Osteoblast (primary cell): ENCODE data around the gene PTPRN2. TPM values are rescaled to one million over a fixed set of nuclear protein-coding genes. Genes with fewer than 3 reads are reported as not detected.
"Not testable (repeated sequence)": the region's sequence is repeated elsewhere in the genome, so short reads cannot be mapped to it uniquely, and the experiment has no call there.

Source experiments
- DNase-seq: peaks from one replicate; pipeline ENCODE4 v3.0.0; 2011; ENCODE audit warnings: low spot score, mixed read lengths; ENCODE audit not compliant: insufficient read length; ENCODE audit errors: missing footprints
- H2AFZ ChIP-seq: 2 replicates; pipeline ENCODE4 v1.6.0; 2011; ENCODE audit warnings: mild to moderate bottlenecking, low read length
- H3K27ac ChIP-seq: 2 replicates; pipeline ENCODE4 v1.5.1; 2011; ENCODE audit warnings: mild to moderate bottlenecking, low read depth, low read length, moderate library complexity
- H3K27me3 ChIP-seq: 2 replicates; pipeline ENCODE4 v1.6.0; 2012; ENCODE audit warnings: mild to moderate bottlenecking, control low read depth, inconsistent platforms, low read length, moderate library complexity; ENCODE audit not compliant: insufficient read depth
- H3K36me3 ChIP-seq: 2 replicates; pipeline ENCODE4 v1.5.1; 2011; ENCODE audit warnings: mild to moderate bottlenecking, low read length, control low read depth, moderate library complexity; ENCODE audit not compliant: insufficient read depth
- H3K4me1 ChIP-seq: 2 replicates; pipeline ENCODE4 v1.5.1; 2011; ENCODE audit warnings: mild to moderate bottlenecking, low read length, control low read depth, moderate library complexity; ENCODE audit not compliant: insufficient read depth
- H3K4me2 ChIP-seq: 2 replicates; pipeline ENCODE4 v1.6.0; 2011; ENCODE audit warnings: mild to moderate bottlenecking, low read length; ENCODE audit not compliant: insufficient read depth
- H3K4me3 ChIP-seq: fragments of 200-600 bp; sonication (generic); 3 replicates; pipeline ENCODE4 v1.5.1; 2012; ENCODE audit warnings: mild to moderate bottlenecking, low read length, inconsistent platforms; ENCODE audit not compliant: insufficient read depth
- H3K79me2 ChIP-seq: 2 replicates; pipeline ENCODE4 v1.6.0; 2012; ENCODE audit warnings: mild to moderate bottlenecking, low read length, control low read depth, inconsistent platforms; ENCODE audit not compliant: insufficient read depth
- H3K9me3 ChIP-seq: 2 replicates; pipeline ENCODE4 v1.5.1; 2011; ENCODE audit warnings: low read depth, low read length, control low read depth
- H4K20me1 ChIP-seq: 2 replicates; pipeline ENCODE4 v1.6.0; 2012; ENCODE audit warnings: mild to moderate bottlenecking, low read length, control low read depth; ENCODE audit not compliant: insufficient read depth
- total RNA-seq: library from RNA; depleted of rRNA; stranded (reverse); fragments of >200 nt; gene quantifications from 2 replicates; pipeline ENCODE4 v1.2.3, GENCODE V29; 2012
- TF ChIP-seq, protein P1 (sequence below): IDR thresholded peaks from 2 replicates; pipeline ENCODE4 v1.5.1; 2011; ENCODE audit warnings: mild to moderate bottlenecking, low read depth, low read length, moderate library complexity; ENCODE audit errors: extremely low read depth

The PTPRN2 gene
- total RNA-seq, 1 donor = 0.36 TPM

DNA sequence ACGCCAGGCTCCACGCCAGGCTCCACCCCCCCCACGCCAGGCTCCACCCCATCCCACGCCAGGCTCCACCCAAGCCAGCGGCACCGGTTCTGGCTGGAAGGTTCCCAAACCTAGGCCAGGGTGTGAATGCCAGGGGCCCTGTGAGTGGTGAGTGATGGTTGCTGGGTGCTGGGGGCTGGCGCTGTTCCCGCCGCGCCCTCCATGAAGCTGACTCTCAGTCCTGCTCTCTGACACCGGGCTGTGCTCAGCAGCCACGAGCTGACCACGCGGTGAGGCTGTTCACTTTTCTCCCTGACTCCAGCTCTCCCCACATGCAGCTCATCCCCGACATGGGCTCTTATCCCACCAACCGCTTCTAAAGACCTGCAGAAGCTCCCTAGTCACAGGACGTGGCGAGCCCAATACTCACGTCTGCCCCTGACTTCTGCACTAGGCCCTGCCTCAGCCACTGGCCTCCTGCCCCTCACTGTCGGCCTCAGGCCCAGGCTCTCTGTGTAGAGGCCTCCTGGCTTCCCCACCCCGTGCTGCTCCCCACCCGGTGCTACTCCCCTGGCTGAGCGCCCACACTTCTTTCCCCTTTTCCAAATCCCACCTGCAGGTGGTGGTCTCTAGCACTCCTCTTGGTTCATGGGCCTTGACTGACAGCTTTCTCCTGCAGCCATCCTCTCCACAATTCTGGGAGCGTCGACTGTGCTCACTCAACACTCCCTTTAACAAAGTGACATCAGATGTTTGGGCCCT, 603.0 kb downstream of the PTPRN2 start:
- TF ChIP-seq, protein P1, sequence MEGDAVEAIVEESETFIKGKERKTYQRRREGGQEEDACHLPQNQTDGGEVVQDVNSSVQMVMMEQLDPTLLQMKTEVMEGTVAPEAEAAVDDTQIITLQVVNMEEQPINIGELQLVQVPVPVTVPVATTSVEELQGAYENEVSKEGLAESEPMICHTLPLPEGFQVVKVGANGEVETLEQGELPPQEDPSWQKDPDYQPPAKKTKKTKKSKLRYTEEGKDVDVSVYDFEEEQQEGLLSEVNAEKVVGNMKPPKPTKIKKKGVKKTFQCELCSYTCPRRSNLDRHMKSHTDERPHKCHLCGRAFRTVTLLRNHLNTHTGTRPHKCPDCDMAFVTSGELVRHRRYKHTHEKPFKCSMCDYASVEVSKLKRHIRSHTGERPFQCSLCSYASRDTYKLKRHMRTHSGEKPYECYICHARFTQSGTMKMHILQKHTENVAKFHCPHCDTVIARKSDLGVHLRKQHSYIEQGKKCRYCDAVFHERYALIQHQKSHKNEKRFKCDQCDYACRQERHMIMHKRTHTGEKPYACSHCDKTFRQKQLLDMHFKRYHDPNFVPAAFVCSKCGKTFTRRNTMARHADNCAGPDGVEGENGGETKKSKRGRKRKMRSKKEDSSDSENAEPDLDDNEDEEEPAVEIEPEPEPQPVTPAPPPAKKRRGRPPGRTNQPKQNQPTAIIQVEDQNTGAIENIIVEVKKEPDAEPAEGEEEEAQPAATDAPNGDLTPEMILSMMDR = no peak
- Histone ChIP-seq H2AFZ (no peak overlapping the region), H3K79me2 (no peaks in the 10 kb centered on the region), H4K20me1 (no peaks in the 10 kb centered on the region), H3K4me2 (no peak overlapping the region), H3K27me3 (no peaks in the 10 kb centered on the region), H3K4me3 (no peak overlapping the region), H3K4me1 (no peaks in the 10 kb centered on the region), H3K9me3 (no peaks in the 10 kb centered on the region), H3K27ac (no peak overlapping the region), H3K36me3 (no peaks in the 10 kb centered on the region)
- peak; percentile 59 for DNase-seq

DNA sequence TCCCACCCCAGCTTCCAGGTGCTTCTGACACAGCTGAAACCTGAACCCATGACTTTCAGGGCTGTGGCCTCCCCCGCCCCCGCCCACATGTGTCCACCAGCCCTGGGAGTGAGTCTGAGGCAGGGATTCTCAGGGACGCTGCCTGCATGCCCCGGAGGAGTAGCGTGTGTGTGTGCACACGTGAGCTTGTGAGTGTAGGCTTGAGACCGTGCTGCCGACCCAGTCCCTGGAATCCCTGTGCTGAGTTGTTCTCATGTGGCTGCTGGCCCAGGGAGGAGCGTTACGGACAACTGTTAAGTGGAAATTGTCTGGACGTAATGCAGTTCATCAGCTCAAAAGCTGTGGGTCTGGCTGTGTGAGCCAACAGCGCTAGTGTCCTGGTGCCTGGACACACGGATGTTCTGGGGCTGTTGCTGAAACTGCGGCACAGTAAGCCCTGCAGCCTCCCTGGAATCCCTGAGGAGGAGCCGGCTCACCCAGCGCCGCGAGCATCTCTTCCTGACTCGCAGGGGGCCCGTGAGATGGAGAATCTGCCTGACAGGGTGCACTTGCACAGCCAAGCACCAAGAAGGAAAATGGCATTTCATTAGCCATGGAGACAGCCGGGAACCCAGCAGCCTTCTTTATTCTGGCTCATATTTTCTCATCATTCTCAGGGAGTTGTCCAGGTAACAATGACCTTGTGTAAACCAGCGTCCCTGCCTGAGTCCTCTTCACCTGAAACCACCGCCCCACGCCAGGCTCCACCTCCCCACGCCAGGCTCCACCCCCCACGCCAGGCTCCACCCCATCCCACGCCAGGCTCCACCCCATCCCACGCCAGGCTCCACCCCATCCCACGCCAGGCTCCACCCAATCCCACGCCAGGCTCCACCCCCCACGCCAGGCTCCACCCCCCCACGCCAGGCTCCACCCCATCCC, 603.9 kb downstream of the PTPRN2 start:
- Histone ChIP-seq H3K4me3 (no peak overlapping the region), H3K27me3 (no peaks in the 10 kb centered on the region), H3K79me2 (no peaks in the 10 kb centered on the region), H3K27ac (no peak overlapping the region), H2AFZ (no peak overlapping the region), H3K4me1 (no peaks in the 10 kb centered on the region), H4K20me1 (no peaks in the 10 kb centered on the region), H3K9me3 (no peaks in the 10 kb centered on the region), H3K4me2 (no peak overlapping the region), H3K36me3 (no peaks in the 10 kb centered on the region)
- peak; percentile 84 for DNase-seq
- TF ChIP-seq, protein P1 = no peak

DNA sequence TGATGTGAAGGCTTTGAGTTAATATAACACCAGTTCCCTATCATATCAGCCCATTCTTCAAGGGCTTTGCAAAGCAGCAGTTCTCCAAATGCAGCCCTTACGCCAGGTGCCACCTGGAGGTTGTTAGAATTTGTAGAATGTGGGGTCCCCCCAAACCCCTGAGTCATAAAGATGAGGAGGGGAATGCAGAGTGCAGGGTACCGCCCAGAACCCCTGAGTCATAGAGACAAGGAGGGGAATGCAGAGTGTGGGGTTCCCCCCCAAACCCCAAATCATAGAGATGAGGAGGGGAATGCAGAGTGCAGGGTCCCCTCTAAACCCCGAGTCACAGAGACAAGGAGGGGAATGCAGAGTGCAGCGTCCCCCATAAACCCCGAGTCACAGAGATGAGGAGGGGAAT, 605.8 kb downstream of the PTPRN2 start:
- Histone ChIP-seq H3K4me2 (no peak overlapping the region), H3K4me1 (no peaks in the 10 kb centered on the region), H3K9me3 (no peaks in the 10 kb centered on the region), H3K27me3 (no peaks in the 10 kb centered on the region), H2AFZ (no peak overlapping the region), H3K79me2 (no peaks in the 10 kb centered on the region), H4K20me1 (no peaks in the 10 kb centered on the region), H3K27ac (no peak overlapping the region), H3K4me3 (no peak overlapping the region), H3K36me3 (no peaks in the 10 kb centered on the region)
- TF ChIP-seq, protein P1 = no peak
- DNase-seq = peak; percentile 27

DNA sequence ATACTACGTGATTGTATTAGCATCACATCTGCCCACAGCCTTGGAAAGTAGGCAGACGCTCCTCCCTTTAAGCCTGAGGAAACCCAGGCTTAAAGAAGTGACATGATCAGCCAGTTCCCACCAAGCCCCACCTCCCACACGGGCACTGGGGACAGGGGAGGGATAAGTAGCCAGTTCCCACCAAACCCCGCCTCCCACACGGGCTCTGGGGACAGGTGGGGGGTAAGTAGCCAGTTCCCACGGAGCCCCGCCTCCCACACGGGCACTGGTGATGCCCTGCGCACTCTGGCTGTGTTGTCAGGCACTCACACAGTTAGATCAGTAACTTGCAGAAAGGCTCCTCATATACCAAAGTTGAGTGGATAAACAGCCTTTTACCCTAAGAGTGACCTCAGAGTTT, 606.8 kb downstream of the PTPRN2 start:
- no peaks in the 10 kb centered on the region for H3K36me3 ChIP-seq
- no peak overlapping the region for H3K27ac ChIP-seq
- no peaks in the 10 kb centered on the region for H4K20me1 ChIP-seq
- H3K4me2 ChIP-seq = no peak overlapping the region
- no peaks in the 10 kb centered on the region for H3K27me3 ChIP-seq
- no peaks in the 10 kb centered on the region for H3K9me3 ChIP-seq
- no peaks in the 10 kb centered on the region for H3K79me2 ChIP-seq
- H3K4me1 ChIP-seq = no peaks in the 10 kb centered on the region
- H3K4me3 ChIP-seq = no peak overlapping the region
- TF ChIP-seq, protein P1 = no peak
- no peak overlapping the region for H2AFZ ChIP-seq
- peak; percentile 74 for DNase-seq

DNA sequence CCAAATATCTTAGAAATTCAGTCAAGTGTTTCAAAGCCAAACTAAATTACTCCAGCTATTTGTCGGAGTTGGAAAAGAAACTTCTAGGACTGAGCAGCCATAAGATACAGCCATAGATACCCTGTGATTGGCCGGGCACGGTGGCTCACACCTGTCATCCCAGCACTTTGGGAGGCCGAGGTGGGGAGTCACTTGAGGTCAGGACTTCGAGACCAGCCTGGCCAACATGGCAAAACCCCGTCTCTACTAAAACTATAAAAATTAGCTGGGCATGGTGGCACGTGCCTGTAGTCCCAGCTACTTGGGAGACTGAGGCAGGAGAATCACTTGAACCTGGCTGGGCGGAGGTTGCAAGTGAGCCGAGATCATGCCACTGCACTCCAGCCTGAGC, 607.3 kb downstream of the PTPRN2 start:
- not testable (repeated sequence) for H3K79me2 ChIP-seq, H4K20me1 ChIP-seq, H3K27ac ChIP-seq, H3K4me2 ChIP-seq, H3K9me3 ChIP-seq, H3K4me3 ChIP-seq, H3K36me3 ChIP-seq, H3K4me1 ChIP-seq, DNase-seq, H2AFZ ChIP-seq, H3K27me3 ChIP-seq
